NCI-H526 (cell line): Measurements from ENCODE around the gene KIFAP3.
"Not testable (repeated sequence)": the region's sequence is repeated elsewhere in the genome, so short reads cannot be mapped to it uniquely, and the experiment has no call there.

Source experiments
- DNase-seq, 2 experiments: peaks; one replicate each; lab custom pipeline; 2025; lab: John Stamatoyannopoulos, UW

The KIFAP3 gene

GRCh38 chr1:169924063-169924462, 150.4 kb downstream of the KIFAP3 start:
- no peak for DNase-seq

GRCh38 chr1:169921080-169921479, 153.4 kb downstream of the KIFAP3 start:
- no peak for DNase-seq

- no peak for DNase-seq
Observed at GRCh38 chr1:169918927-169919326, 155.6 kb downstream of the KIFAP3 start.

GRCh38 chr1:169918220-169918619, 156.3 kb downstream of the KIFAP3 start:
- DNase-seq: not testable (repeated sequence)

- DNase-seq: no peak
Observed at GRCh38 chr1:169915150-169915549, 159.3 kb downstream of the KIFAP3 start.

GRCh38 chr1:169914531-169914930, 160.0 kb downstream of the KIFAP3 start:
- DNase-seq: no peak

- no peak for DNase-seq
Observed at GRCh38 chr1:169909499-169909898, 165.0 kb downstream of the KIFAP3 start.

- DNase-seq: no peak
Observed at GRCh38 chr1:169906938-169907337, 167.6 kb downstream of the KIFAP3 start.

GRCh38 chr1:169904834-169905233, 169.7 kb downstream of the KIFAP3 start:
- DNase-seq: no peak

GRCh38 chr1:169902751-169903150, 171.7 kb downstream of the KIFAP3 start:
- no peak for DNase-seq

GRCh38 chr1:169901115-169901514, 173.4 kb downstream of the KIFAP3 start:
- no peak for DNase-seq

GRCh38 chr1:169900571-169900970, 173.9 kb downstream of the KIFAP3 start:
- DNase-seq: no peak

- DNase-seq: no peak
Observed at GRCh38 chr1:169899519-169900217, 174.8 kb downstream of the KIFAP3 start.

GRCh38 chr1:169896013-169896412, 178.5 kb downstream of the KIFAP3 start:
- DNase-seq: no peak

- DNase-seq: peak; percentile 63 to 73
Observed at GRCh38 chr1:169894424-169895145, 179.9 kb downstream of the KIFAP3 start.

GRCh38 chr1:169893645-169894423, 180.7 kb downstream of the KIFAP3 start, which contains the start of gene SCYL3:
SCYL3 (minus strand) TSS chr1:169893896; CDS start chr1:169888840, 5,056 bp downstream.
- peak; percentile 99 for DNase-seq

GRCh38 chr1:169892927-169893644, 181.4 kb downstream of the KIFAP3 start:
- DNase-seq: peak; percentile 63 to 81

GRCh38 chr1:169892176-169892926, 182.1 kb downstream of the KIFAP3 start:
- no peak for DNase-seq

GRCh38 chr1:169891539-169891885, 183.0 kb downstream of the KIFAP3 start:
- DNase-seq: no peak

GRCh38 chr1:169890761-169891538, 183.5 kb downstream of the KIFAP3 start:
- peak; percentile 64 to 74 for DNase-seq
